Stimulated activated CD4-positive, alpha-beta T cell treated with anti-CD3 and anti-CD28 coated beads, Interleukin-4, amount 100 ng/mL, for 4 hours (primary cell): Measurements from ENCODE around the gene NISCH.
"Not testable (repeated sequence)": the region's sequence is repeated elsewhere in the genome, so short reads cannot be mapped to it uniquely, and the experiment has no call there.

Experiments used
- DNase-seq, 2 experiments: peaks; one replicate each; pipeline ENCODE4 v3.0.0-alpha.2; 2020

The NISCH gene

DNA sequence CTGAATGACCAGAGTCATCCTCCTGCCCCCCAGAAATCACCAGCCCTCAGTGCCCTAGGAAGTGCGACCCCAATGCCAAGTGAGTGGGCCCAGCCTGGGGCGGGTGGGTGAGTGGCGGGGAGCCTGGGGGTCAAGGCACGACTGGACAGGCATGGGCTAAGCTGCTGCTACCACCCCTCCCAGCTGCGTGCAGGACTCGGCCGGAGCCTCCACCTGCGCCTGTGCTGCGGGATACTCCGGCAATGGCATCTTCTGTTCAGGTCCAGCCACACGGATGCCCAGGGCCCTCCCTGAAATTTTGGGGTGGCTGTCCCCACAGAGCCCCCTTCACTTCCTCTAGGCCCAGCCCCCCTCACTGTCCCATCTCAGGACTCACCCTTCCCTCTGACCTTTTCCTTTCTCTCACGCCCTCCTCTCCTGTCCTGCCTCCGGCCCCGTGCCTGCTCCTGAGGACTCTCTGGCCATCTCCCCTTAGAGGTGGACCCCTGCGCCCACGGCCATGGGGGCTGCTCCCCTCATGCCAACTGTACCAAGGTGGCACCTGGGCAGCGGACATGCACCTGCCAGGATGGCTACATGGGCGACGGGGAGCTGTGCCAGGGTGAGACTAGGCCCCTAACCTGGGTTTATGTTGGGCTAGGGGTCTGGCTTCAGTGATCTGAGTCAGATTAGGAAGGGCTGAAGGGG, 61.2 kb downstream of the NISCH start:
- DNase-seq: no peak

DNA sequence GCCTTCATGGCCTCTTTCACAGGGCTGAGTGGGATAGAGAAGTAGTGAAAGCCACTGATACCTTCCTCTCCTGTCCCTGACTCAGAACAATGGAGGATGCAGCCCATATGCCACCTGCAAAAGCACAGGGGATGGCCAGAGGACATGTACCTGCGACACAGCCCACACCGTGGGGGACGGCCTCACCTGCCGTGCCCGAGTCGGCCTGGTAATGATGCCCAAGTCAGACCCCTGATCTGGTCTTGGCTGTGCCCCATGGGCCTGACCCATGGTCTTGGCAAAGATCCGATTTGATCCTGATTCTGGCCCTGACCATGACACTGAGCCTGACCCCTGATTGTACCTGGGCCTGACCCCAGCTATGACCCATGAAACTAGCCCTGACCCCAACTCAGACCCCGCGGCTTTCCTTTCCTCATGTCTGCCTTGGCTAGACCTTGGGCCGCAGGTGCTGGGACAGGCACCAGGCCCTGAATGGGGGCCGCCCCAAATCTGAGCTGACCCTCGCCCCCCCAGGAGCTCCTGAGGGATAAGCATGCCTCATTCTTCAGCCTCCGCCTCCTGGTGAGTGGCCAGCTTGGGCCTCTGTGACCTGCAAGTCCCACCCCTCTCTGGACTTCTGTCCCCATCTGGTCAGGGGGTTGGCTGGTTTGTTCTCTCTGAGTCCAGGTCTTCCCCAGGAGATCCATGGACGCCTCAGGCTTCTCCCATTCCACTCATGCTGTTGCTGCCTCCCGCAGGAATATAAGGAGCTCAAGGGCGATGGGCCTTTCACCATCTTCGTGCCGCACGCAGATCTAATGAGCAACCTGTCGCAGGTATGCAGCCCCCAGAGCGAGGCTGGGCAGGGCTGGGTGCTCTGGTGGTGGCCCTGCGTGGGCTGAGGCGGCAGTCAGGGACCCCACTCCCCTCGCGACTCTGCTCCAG, 62.7 kb downstream of the NISCH start:
- DNase-seq: no peak

DNA sequence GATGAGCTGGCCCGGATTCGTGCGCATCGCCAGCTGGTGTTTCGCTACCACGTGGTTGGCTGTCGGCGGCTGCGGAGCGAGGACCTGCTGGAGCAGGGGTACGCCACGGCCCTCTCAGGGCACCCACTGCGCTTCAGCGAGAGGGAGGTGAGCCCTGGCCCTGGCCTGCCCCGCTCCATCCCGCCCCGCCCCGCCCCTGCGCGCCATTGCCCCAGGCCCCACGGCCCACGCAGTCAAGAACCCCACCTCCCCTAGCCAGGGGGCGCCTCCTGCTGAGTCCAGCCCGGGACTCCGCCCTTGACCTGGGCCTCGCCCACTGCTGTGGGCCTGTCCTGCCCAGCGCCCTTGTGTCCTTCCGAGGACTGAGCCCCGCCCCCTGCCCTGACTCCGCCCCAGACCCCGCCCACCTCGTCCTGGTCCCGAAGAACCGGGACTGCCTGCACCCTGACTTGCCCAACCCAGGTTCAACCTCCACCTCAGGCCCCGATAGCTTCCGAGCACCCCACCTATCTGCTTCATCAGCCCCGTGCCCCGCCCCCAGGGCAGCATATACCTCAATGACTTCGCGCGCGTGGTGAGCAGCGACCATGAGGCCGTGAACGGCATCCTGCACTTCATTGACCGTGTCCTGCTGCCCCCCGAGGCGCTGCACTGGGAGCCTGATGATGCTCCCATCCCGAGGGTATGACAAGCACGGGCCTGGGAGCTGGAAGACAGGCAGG, 63.5 kb downstream of the NISCH start:
- DNase-seq: no peak

DNA sequence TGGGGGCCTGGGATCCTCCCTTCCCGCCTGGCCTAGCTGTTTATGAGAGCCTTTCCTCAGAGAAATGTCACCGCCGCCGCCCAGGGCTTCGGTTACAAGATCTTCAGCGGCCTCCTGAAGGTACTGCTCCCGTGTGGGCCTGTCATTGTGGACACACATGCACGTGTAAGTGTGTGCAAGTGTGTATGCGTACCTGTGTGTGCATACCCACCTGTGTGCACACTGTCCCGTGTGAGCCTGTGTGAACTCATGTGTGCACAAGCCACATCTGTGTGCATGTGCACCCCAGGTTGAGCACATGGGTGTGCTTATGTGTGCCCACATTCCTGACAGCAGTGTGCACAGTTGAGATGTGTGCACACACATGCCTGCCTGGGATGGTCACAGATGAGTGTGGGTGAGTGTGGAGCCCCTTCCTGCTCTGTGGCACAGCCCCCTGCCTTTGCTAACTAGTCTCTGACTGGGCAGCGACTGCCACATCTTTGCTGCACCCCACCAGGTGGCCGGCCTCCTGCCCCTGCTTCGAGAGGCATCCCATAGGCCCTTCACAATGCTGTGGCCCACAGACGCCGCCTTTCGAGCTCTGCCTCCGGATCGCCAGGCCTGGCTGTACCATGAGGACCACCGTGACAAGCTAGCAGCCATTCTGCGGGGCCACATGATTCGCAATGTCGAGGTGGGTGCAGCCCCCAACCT, 64.2 kb downstream of the NISCH start:
- no peak for DNase-seq

DNA sequence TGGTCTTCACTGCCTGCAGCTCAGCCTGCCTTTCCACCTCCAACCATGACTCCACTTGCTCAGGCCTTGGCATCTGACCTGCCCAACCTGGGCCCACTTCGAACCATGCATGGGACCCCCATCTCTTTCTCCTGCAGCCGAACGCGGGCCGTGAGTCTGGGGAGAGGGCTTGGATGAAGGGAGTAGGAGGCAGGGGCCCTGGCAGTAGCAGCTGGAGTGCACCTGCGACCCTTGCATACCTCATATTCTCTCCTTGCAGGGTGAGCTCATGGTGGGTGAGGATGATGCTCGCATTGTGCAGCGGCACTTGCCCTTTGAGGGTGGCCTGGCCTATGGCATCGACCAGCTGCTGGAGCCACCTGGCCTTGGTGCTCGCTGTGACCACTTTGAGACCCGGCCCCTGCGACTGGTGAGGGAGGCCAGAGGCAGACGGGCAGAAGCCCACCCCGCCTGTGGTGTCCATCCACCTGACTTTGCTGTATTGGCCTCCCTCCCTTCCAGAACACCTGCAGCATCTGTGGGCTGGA, 64.8 kb downstream of the NISCH start:
- no peak for DNase-seq

DNA sequence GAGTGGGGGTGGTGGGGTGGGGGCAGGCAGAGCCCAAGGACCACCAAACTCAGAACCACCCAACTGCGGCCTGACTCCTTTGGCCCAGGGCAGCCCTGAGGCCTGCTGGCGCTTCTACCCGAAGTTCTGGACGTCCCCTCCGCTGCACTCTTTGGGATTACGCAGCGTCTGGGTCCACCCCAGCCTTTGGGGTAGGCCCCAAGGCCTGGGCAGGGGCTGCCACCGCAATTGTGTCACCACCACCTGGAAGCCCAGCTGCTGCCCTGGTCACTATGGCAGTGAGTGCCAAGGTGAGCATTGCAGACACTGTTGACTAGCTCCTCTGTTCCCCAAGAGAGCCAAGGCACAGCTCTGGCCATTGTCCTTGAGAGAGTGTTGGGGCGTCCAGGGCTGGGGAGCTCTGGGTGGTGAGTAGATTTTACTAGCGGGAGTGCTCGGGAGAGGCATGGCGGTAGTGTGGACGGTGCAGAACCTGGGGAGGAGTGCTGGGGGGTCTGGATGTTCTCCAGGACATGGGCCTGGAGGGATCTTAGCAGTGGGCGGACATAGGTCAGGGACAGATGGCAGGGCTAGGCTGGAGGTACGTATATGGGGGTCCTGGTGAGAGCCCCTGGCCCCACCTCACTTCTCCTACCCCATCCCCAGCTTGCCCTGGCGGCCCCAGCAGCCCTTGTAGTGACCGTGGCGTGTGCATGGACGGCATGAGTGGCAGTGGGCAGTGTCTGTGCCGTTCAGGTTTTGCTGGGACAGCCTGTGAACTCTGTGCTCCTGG, 65.5 kb downstream of the NISCH start:
- no peak for DNase-seq

DNA sequence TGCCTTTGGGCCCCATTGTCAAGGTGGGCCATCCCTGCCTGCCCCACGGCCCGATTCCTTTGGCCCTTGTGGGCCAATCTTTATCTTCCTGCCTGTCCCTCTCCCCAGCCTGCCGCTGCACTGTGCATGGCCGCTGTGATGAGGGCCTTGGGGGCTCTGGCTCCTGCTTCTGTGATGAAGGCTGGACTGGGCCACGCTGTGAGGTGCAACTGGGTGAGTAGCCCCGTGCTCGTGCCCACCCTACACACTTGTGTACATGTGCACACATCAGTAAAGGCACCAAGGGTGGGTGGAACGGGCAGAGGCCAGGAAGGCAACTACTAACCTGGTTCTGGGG, 66.1 kb downstream of the NISCH start:
- DNase-seq: no peak

DNA sequence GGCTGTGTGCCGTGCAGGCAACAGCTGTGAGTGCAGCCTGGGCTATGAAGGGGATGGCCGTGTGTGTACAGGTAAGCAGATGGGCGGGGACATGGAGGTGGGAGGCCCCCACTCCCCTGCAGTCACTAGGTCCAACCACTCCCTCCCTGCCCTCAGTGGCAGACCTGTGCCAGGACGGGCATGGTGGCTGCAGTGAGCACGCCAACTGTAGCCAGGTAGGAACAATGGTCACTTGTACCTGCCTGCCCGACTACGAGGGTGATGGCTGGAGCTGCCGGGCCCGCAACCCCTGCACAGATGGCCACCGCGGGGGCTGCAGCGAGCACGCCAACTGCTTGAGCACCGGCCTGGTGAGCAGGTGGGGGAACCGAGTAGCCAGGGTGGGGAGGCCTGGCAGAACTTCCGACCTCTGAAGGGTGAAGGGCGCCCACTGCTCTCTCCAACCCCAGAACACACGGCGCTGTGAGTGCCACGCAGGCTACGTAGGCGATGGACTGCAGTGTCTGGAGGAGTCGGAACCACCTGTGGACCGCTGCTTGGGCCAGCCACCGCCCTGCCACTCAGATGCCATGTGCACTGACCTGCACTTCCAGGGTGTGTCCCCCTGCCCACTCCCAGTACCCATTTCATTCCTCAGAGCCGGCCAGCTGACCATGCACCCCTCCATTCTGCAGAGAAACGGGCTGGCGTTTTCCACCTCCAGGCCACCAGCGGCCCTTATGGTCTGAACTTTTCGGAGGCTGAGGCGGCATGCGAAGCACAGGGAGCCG, 66.7 kb downstream of the NISCH start:
- no peak for DNase-seq

DNA sequence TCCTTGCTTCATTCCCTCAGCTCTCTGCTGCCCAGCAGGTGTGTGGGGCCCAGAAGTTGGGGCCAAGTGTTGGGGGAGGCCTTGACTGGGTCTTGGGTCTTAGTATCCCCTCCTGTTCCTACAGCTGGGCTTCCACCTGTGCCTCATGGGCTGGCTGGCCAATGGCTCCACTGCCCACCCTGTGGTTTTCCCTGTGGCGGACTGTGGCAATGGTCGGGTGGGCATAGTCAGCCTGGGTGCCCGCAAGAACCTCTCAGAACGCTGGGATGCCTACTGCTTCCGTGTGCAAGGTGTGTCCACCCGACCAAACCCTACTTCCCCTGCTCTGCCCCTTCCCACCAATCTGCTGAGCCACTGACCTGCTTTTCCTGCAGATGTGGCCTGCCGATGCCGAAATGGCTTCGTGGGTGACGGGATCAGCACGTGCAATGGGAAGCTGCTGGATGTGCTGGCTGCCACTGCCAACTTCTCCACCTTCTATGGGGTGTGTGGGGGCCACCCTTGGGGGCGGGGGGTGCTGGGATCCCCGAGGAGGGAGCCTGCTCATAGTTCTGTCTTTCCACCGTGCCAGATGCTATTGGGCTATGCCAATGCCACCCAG, 67.3 kb downstream of the NISCH start:
- DNase-seq: no peak

DNA sequence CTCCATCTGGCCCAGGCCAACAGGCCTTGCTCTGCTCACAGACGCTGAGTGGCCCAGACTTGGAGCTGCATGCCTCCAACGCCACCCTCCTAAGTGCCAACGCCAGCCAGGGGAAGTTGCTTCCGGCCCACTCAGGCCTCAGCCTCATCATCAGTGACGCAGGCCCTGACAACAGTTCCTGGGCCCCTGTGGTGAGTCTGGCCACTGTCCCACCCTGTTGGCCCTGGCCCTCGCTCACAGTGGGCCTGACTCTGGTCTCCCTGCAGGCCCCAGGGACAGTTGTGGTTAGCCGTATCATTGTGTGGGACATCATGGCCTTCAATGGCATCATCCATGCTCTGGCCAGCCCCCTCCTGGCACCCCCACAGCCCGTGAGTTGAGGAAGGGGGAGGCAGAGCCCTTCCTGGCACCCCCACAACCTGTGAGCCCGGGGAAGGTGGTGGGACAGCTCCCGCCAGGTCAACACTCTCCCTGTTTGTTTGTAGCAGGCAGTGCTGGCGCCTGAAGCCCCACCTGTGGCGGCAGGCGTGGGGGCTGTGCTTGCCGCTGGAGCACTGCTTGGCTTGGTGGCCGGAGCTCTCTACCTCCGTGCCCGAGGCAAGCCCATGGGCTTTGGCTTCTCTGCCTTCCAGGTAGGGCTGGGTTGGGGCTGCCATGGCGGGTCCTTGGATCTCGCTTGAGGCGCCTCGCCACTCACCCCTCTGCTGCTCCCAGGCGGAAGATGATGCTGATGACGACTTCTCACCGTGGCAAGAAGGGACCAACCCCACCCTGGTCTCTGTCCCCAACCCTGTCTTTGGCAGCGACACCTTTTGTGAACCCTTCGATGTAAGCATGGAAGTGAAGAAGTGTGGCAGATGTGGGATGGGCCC, 68.2 kb downstream of the NISCH start:
- no peak for DNase-seq

DNA sequence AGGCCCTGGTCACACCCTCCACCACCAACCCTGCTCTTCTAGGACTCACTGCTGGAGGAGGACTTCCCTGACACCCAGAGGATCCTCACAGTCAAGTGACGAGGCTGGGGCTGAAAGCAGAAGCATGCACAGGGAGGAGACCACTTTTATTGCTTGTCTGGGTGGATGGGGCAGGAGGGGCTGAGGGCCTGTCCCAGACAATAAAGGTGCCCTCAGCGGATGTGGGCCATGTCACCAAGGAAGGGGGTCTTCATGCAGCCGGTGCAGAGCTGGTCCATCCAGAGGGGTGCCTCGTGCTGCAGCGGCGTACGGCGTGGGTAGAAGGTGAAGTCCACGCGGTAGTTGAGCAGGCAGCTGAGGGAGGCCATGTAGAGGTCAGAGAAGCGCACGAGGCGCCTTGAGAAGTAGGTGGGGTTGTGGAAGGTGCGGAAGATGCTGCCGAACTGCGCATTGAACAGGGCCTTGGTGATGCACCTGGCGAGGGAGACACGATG, 68.9 kb downstream of the NISCH start:
- no peak for DNase-seq

DNA sequence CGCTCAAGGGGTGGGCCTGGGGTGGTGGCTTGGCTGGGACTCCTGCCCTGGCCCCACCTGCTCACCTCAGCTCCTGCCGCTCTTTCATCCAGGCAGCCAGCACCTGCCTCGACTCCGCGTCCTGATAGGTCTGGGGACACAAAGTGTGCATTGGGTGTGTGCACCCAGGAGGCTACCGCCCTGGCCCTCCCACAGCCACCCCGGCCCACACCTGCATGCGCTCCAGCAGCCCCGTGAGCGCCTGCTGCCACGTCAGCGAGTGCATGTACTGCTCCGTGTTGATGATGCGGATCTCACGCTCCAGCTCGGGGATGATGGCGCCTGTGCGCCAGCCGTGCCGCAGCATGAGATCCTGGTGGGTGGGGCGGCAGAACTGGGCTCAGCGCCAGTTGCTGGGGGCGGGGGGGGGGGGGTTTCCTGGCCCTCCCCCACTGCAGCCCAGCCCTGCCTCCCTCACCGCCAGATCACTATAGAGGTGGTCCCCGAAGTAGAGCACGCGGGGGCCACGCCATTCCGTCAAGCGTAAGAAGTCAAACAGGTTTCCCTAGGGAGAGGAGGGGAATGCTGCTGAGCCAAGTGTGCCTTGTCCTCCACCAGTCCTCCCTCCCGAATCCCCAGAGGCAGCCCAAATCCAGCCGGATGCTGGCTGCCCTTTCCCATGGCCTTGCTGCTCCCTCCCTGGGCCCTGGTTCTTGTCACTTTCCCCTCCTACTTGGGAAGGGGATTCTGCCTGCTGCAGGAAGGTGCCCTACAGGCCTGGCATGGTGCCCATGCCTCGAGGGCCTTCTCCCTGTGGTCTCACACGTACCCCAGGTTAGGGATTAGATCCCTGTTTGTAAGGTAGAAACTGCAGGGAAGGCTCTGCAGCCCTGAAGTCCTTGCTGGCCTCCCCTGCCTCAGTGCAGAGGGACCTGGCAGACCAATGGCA, 69.6 kb downstream of the NISCH start:
- DNase-seq: no peak

DNA sequence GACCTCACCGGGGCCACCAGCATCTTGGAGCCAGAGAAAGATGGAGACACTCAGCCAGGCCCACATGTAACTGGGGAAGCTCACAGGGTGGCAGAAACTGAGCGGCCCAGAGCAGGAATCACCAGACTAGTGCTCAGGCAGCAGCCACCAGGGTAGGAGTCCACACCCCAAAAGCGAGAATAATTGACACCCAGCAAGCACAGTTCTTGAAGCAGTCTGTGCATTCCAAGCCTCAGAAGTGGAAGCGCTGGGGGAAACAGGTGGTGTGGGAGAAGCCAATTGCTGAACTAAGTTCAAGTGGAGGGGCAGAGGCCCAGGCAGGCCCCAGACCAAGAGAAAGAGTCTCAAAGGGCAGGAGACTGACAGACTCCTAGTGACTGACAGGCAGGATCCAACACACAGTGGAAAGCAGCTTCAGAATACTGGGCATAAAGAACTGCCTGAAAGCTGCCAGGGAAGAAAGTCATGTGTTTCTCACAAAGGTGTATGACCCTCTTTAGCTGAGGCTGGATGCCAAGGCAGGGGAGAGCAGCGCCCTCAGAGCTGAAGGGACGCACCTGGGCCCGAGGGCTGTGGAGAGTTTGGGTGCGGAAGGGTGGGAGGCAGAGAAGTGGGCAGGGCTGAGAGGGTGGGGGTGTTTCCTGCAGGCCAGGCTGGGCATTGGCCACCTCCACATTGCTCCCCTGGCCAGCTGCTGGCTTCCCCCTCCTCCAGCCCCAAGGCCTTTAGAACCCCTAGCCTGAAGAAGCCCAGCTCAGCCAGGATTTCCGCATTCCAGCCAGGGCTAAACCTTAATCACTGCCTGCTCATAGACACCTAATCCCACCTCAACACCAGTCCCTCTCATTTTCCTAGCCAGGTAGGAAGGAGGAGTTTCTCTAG, 70.5 kb downstream of the NISCH start:
- no peak for DNase-seq

DNA sequence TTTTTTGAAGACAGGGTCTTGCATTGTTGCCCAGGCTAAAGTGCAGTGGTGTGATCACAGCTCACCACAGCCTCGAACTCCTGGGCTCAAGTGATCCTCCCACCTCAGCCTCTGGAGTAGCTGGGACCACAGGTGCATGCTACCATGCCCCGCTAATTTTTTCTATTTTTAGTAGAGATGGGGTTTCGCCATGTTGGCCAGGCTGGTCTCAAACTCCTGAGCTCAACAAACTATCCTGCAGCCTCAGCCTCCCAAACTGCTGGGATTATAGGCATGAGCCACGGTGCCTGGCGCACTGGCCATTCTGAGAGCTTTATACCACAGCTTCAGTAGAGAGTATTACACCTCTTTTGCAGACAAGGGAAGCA, 71.3 kb downstream of the NISCH start:
- DNase-seq: not testable (repeated sequence)

DNA sequence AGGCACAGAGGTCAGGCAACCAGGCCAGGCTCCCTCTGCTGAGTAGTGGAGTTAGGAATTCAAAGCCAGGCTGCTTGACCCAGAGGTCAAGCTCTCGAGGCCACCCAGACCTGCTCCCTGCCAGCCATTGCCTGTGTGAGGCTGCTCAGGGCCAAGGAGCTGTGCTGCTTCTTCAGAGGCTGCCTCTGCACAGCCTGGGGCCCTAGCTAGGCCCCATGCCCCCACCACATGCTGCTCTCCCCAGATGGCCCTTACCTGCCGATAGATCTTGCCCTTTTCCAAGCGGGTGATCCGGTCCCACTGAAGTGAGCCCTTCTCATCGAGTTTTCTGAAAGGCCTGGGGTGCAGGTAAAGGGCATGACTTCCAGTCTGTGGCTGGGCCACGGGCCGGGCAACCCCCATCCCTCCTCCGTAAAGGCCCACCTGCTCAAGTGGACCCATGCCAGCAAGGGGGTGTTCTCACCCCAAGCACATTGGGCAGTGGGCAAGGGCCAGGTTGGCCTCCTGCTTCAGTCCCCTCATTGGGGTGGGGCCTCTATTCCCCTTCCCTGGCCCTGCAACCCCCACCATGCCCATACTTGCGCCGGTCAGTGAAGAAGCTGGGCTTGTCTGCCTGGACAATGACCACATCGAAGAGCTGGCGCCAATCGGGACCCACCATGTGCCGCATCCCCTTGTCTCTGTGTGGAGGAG, 71.8 kb downstream of the NISCH start:
- no peak for DNase-seq

DNA sequence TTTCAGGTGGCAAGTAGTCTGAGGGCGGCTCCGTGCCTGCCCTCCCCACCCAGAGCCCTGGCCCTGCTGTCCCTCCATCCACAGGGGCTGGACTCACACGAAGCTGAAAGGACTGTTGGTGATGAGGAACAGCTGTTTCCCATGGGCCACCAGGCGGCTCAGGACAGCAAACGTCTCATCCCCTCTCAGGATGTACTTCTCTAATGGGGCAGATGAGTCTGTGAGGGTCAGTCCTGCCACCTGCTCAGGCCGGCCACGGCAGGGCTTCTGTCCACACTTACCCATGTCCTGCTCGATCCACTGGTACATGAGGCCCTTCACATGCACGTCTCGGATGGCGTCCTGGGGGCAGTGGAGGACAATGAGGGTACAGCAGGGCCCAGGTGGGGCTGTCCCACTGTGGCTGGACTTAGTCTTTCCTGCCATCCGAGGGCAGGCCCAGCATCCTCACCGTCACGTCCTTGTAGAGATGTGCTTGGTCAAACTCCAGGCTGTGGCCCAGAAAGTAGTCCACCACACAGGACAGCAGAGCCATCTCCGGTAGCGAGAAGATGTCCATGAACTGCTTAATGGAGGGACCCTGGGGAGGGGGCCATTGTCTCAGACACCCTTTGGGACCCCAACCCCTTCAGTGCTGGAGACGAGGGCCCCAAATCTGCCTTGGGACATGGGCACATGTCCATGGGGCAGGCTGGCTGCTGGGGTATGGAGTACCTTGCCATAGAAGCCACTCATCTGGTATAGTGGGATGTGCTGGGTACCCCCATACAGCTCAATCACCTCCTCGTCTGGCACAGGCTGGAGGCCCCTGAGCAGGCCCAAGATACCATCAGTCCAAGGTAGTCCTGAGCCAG, 72.6 kb downstream of the NISCH start:
- DNase-seq: no peak
